ENCODE measurements around the gene NADK.
"Not testable (repeated sequence)": the region's sequence is repeated elsewhere in the genome, so short reads cannot be mapped to it uniquely, and the experiment has no call there.

The NADK gene

GRCh38 chr1:1741013-1741412 lies 37.3 kb downstream of the NADK start:
- H3K79me2 ChIP-seq (ENCODE audit: control insufficient read depth, low read length); H3K36me3 ChIP-seq (ENCODE audit: control insufficient read depth, low read length); H4K20me1 ChIP-seq (ENCODE audit: control insufficient read depth, insufficient read depth, low read depth, low read length); H3K4me1 ChIP-seq (ENCODE audit: control insufficient read depth, low read length); H3K4me2 ChIP-seq (ENCODE audit: low read length); H3F3A ChIP-seq (ENCODE audit: control insufficient read depth, insufficient read depth); H3K9me3 ChIP-seq (ENCODE audit: control insufficient read depth, insufficient read depth, low read length); H3K27ac ChIP-seq (ENCODE audit: low read depth, low read length); H3K9me2 ChIP-seq (replicated peaks; ENCODE audit: control insufficient read depth, low read length); H3K27me3 ChIP-seq (ENCODE audit: control insufficient read depth, low read length); H3K4me3 ChIP-seq (ENCODE audit: low read length): not testable (repeated sequence)

- not testable (repeated sequence) for H3K27me3 ChIP-seq (ENCODE audit: control insufficient read depth, low read length); H3K27ac ChIP-seq (ENCODE audit: low read depth, low read length); H3K4me3 ChIP-seq (ENCODE audit: low read length); H3K9me2 ChIP-seq (replicated peaks; ENCODE audit: control insufficient read depth, low read length); H3K9me3 ChIP-seq (ENCODE audit: control insufficient read depth, insufficient read depth, low read length); H3K4me1 ChIP-seq (ENCODE audit: control insufficient read depth, low read length); H3F3A ChIP-seq (ENCODE audit: control insufficient read depth, insufficient read depth); H4K20me1 ChIP-seq (ENCODE audit: control insufficient read depth, insufficient read depth, low read depth, low read length); H3K4me2 ChIP-seq (ENCODE audit: low read length); H3K79me2 ChIP-seq (ENCODE audit: control insufficient read depth, low read length); H3K36me3 ChIP-seq (ENCODE audit: control insufficient read depth, low read length)
Observed at GRCh38 chr1:1738799-1739337, 39.4 kb downstream of the NADK start.

DNA sequence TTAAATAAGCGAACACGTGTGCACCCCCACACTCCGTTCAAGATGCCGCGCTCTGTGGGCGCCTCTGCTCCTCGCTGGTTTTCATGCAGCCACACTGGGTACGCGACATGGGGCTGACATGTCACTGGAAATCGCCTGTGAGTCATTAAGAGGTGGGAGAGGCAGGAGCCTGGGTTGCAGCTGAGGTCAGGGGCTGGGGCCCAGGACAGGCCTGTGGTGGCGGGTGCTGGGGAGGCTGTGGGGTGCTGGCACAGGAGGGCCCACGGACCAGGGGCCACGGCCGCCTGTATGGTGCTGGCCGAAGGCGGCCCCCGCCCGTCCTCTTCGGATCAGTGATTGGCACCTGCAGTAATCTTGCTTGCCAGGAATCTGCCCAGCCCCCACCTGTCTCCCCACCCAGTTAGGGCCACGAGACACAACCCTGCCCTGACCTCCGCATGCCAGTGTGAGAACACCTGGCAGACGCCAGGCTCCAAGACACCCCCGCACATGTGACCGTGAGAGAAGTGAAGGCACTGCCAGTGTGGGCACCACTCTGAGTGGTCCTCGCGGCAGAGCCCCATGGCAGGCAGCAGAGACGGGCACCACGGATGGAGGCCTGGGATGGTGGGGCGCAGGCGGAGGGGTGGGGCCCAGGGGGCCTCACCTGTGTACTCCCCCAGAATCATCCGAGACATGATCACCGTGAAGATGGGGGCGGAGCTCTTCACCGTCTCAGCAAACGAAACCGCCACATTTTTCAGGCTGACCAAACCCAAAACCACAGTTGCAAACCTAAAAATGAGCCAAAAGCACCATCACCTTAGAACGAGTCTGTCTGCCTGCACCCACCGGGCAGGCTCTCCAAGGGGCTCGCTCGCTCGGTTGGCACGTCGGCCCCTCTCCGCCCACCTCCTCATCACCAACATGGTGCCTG lies 40.3 kb downstream of the NADK start:
- not testable (repeated sequence) for H3K9me2 ChIP-seq (replicated peaks; ENCODE audit: control insufficient read depth, low read length); H3K9me3 ChIP-seq (ENCODE audit: control insufficient read depth, insufficient read depth, low read length); H3K4me1 ChIP-seq (ENCODE audit: control insufficient read depth, low read length); H3K36me3 ChIP-seq (ENCODE audit: control insufficient read depth, low read length); H4K20me1 ChIP-seq (ENCODE audit: control insufficient read depth, insufficient read depth, low read depth, low read length); H3K27me3 ChIP-seq (ENCODE audit: control insufficient read depth, low read length); H3K4me3 ChIP-seq (ENCODE audit: low read length); H3F3A ChIP-seq (ENCODE audit: control insufficient read depth, insufficient read depth); H3K4me2 ChIP-seq (ENCODE audit: low read length); H3K27ac ChIP-seq (ENCODE audit: low read depth, low read length); H3K79me2 ChIP-seq (ENCODE audit: control insufficient read depth, low read length)

DNA sequence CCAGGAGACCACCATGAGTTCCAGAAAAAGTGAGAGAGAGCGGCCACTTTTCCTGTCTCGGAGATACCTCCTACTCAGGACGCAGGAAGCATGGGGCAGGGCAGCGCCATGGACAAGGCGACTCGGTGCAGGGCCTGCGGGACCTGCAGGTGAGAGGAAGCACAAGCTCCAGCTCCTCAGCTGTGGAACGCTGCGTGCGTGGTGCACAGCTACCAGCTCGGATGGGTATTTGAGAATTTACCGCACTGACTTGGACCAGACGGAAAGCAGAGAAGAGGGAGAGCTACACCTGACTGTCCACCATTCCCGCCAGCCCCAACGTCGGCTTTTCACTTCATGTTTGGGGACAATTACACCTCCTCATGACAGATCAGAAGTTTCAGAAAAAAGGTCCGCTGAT lies 45.9 kb downstream of the NADK start:
- H3K4me2 ChIP-seq (ENCODE audit: low read length): no peak overlapping the region
- H4K20me1 ChIP-seq (ENCODE audit: control insufficient read depth, insufficient read depth, low read depth, low read length): no peaks in the 10 kb centered on the region
- H3K27ac ChIP-seq (ENCODE audit: low read depth, low read length): no peak overlapping the region
- no peaks in the 10 kb centered on the region for H3K4me1 ChIP-seq (ENCODE audit: control insufficient read depth, low read length)
- no peaks in the 10 kb centered on the region for H3F3A ChIP-seq (ENCODE audit: control insufficient read depth, insufficient read depth)
- no peak overlapping the region for H3K4me3 ChIP-seq (ENCODE audit: low read length)
- H3K9me3 ChIP-seq (ENCODE audit: control insufficient read depth, insufficient read depth, low read length): no peaks in the 10 kb centered on the region
- no peak for TF ChIP-seq EZH2phosphoT487 (IDR thresholded peaks at IDR 0.05; ENCODE audit: borderline replicate concordance, low read length)
- no peaks in the 10 kb centered on the region for H3K79me2 ChIP-seq (ENCODE audit: control insufficient read depth, low read length)
- no peaks in the 10 kb centered on the region for H3K27me3 ChIP-seq (ENCODE audit: control insufficient read depth, low read length)
- peaks cover 3% of the 10 kb centered on the region for H3K36me3 ChIP-seq (ENCODE audit: control insufficient read depth, low read length)
- H3K9me2 ChIP-seq (replicated peaks; ENCODE audit: control insufficient read depth, low read length): no peaks in the 10 kb centered on the region

DNA sequence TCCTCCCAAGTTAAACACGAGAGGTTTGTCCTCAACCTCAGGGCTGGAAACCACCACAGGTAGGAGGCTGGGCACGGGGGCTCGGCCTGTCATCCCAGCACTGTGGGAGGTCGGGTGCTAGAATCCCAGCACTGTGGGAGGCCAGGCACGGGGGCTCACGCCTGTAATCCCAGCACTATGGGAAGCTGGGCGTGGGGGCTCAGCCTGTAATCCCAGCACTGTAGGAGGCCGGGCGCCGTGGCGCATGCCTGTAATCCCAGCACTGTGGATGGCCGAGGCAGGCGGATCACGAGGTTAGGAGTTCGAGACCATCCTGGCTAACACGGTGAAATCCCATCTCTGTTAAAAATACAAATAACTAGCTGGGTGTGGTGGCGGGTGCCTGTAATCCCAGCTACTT lies 47.4 kb downstream of the NADK start:
- Histone ChIP-seq H3K9me3 (ENCODE audit: control insufficient read depth, insufficient read depth, low read length) (no peaks in the 10 kb centered on the region), H3K36me3 (ENCODE audit: control insufficient read depth, low read length) (peaks cover 3% of the 10 kb centered on the region), H3F3A (ENCODE audit: control insufficient read depth, insufficient read depth) (no peaks in the 10 kb centered on the region), H3K4me2 (ENCODE audit: low read length) (no peak overlapping the region), H3K4me1 (ENCODE audit: control insufficient read depth, low read length) (peaks cover 2% of the 10 kb centered on the region; the same call in 1 of the 2 replicates), H3K27me3 (ENCODE audit: control insufficient read depth, low read length) (no peaks in the 10 kb centered on the region), H3K79me2 (ENCODE audit: control insufficient read depth, low read length) (no peaks in the 10 kb centered on the region; the same call in 1 of the 2 replicates), H4K20me1 (ENCODE audit: control insufficient read depth, insufficient read depth, low read depth, low read length) (no peaks in the 10 kb centered on the region), H3K27ac (ENCODE audit: low read depth, low read length) (no peak overlapping the region), H3K4me3 (ENCODE audit: low read length) (no peak overlapping the region), H3K9me2 (replicated peaks; ENCODE audit: control insufficient read depth, low read length) (no peaks in the 10 kb centered on the region)
- TF ChIP-seq, protein P1, sequence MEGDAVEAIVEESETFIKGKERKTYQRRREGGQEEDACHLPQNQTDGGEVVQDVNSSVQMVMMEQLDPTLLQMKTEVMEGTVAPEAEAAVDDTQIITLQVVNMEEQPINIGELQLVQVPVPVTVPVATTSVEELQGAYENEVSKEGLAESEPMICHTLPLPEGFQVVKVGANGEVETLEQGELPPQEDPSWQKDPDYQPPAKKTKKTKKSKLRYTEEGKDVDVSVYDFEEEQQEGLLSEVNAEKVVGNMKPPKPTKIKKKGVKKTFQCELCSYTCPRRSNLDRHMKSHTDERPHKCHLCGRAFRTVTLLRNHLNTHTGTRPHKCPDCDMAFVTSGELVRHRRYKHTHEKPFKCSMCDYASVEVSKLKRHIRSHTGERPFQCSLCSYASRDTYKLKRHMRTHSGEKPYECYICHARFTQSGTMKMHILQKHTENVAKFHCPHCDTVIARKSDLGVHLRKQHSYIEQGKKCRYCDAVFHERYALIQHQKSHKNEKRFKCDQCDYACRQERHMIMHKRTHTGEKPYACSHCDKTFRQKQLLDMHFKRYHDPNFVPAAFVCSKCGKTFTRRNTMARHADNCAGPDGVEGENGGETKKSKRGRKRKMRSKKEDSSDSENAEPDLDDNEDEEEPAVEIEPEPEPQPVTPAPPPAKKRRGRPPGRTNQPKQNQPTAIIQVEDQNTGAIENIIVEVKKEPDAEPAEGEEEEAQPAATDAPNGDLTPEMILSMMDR (IDR thresholded peaks at IDR 0.05; ENCODE audit: low read depth, low read length, poor library complexity, severe bottlenecking): no peak
- TF ChIP-seq EZH2phosphoT487 (IDR thresholded peaks at IDR 0.05; ENCODE audit: borderline replicate concordance, low read length): no peak

- H3K36me3 ChIP-seq (ENCODE audit: control insufficient read depth, low read length): not testable (repeated sequence)
Observed at GRCh38 chr1:1730230-1730629, 48.0 kb downstream of the NADK start.

DNA sequence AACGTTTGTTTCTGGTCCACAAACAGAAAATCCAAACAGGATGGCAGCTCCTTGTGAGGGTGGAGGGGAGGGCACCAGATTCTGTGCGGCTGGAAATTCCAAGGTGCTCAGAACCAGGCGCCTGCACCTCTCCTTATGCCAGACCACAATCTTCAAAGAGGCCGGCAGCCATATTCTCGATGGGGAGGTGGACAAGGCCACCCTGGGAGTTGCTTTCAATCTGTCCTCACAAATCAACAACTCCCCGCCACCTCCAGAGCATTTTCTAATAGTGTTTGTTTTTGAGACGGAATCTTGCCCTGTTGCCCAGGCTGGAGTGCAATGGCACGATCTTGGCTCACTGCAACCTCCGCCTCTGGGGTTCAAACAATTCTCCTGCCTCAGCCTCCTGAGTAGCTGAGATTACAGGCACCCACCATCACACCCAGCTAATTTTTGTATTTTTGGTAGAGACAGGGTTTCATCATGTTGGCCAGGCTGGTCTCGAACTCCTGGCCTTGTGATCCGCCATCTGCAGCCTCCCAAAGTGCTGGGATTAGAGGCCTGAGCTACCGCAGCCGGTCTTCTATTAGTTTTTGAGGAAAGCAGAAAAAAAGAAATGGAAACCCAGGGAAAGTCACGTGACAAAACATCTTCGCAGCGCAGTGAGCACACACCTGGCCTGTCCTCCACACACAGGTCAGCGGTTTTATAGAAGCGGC lies 49.0 kb downstream of the NADK start:
- not testable (repeated sequence) for H3K9me3 ChIP-seq (ENCODE audit: control insufficient read depth, insufficient read depth, low read length); H3K4me3 ChIP-seq (ENCODE audit: low read length); H3K9me2 ChIP-seq (replicated peaks; ENCODE audit: control insufficient read depth, low read length); H4K20me1 ChIP-seq (ENCODE audit: control insufficient read depth, insufficient read depth, low read depth, low read length); H3K27me3 ChIP-seq (ENCODE audit: control insufficient read depth, low read length); H3K4me2 ChIP-seq (ENCODE audit: low read length); H3K79me2 ChIP-seq (ENCODE audit: control insufficient read depth, low read length); H3K27ac ChIP-seq (ENCODE audit: low read depth, low read length); H3K36me3 ChIP-seq (ENCODE audit: control insufficient read depth, low read length); H3K4me1 ChIP-seq (ENCODE audit: control insufficient read depth, low read length); H3F3A ChIP-seq (ENCODE audit: control insufficient read depth, insufficient read depth)

More at GRCh38 chr1:1730230-1730629, 48.0 kb downstream of the NADK start:
- H3K27me3 ChIP-seq (ENCODE audit: control insufficient read depth, low read length); H3K9me2 ChIP-seq (replicated peaks; ENCODE audit: control insufficient read depth, low read length); H3K4me1 ChIP-seq (ENCODE audit: control insufficient read depth, low read length); H3K4me2 ChIP-seq (ENCODE audit: low read length); H3K27ac ChIP-seq (ENCODE audit: low read depth, low read length); H3K4me3 ChIP-seq (ENCODE audit: low read length); H4K20me1 ChIP-seq (ENCODE audit: control insufficient read depth, insufficient read depth, low read depth, low read length); H3K9me3 ChIP-seq (ENCODE audit: control insufficient read depth, insufficient read depth, low read length); H3F3A ChIP-seq (ENCODE audit: control insufficient read depth, insufficient read depth); H3K79me2 ChIP-seq (ENCODE audit: control insufficient read depth, low read length): not testable (repeated sequence)
